ENCODE results near the gene PHACTR1. TPM values are rescaled to one million over a fixed set of nuclear protein-coding genes. Genes with fewer than 3 reads are reported as not detected.

PHACTR1 gene
- total RNA-seq, 1 donor: 0.43 TPM

DNA sequence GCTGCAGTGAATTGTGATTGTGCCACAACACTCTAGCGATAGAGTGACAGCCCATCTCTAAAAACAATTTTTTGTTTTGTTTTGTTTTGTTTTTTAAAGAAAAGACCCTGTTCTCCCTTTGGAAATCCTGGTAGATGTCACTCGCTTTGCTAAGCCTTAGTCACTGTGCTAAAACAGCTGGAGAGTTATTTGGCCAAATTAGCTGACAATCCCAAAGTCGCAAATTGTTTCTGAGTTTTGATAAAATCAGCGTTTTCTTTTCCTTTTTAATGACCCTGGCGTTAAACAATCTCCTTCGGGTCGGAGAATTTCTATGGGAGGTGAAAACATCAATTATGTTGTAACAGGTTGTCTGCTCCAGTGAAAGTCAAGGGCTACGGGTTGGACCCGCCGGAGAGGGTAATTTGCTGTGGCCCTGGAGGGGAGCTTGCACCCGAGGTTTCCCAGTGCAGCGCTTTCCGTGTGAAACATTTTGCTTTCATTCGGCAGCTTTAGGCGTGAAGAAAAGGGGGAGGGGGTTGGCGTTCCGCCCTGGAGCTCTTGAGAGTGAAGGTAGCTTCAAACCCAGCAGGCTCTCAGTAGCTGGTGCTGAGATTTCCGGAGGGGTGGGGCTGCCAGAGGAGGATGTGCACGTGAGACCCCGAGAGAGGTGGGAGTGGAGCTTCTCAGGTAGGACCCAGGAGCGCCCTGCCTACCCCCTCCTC, 296.6 kb downstream of the PHACTR1 start:
- TF ChIP-seq, protein P1, sequence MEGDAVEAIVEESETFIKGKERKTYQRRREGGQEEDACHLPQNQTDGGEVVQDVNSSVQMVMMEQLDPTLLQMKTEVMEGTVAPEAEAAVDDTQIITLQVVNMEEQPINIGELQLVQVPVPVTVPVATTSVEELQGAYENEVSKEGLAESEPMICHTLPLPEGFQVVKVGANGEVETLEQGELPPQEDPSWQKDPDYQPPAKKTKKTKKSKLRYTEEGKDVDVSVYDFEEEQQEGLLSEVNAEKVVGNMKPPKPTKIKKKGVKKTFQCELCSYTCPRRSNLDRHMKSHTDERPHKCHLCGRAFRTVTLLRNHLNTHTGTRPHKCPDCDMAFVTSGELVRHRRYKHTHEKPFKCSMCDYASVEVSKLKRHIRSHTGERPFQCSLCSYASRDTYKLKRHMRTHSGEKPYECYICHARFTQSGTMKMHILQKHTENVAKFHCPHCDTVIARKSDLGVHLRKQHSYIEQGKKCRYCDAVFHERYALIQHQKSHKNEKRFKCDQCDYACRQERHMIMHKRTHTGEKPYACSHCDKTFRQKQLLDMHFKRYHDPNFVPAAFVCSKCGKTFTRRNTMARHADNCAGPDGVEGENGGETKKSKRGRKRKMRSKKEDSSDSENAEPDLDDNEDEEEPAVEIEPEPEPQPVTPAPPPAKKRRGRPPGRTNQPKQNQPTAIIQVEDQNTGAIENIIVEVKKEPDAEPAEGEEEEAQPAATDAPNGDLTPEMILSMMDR (IDR thresholded peaks at IDR 0.05; ENCODE audit: insufficient read depth, low read depth, low read length): no peak
- no peak for DNase-seq (ENCODE audit: low read depth)
- H3K4me3 ChIP-seq (ENCODE audit: low read depth, low read length): no peak overlapping the region

DNA sequence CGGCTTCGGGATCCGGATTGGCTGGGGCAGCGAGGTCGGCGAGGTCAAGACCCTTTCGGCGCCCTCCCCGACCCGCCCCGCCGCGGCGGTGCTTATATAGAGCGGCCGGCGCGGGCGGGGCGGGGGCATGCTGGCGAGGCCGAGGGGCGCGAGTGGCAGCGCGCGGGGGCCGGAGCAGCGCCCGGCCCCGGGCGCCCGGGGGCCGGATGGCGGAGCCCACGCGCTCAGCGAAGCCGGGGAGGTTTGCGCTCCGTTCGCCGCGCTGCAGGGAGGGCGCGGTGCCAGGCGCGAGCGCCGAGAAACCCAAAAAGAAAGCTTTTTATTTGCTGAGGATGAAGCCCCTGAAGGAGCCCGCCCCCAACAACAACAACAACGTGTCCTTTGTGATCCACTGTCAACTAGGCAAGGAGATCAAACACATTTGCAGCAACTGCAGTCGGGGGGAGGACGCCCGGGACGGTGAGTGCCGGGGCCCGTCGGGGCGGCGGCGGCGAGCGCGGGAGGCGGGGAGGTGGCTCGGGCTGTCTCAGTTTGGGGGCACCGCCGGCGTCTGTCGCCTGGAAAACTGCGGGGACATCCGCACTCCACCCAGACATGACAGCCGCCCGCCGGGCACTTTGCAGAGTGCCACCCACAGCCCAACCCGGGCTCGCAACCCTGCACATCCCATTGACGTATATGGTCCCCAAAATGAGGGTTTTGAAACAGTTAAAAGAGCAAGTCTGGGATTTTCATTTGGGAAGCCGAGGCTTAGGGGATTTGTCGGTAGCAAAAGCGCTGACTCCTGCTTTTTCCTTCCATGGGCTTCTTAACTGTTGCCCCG, 297.3 kb downstream of the PHACTR1 start:
- TF ChIP-seq, protein P1 (IDR thresholded peaks at IDR 0.05; ENCODE audit: insufficient read depth, low read depth, low read length): no peak
- DNase-seq (ENCODE audit: low read depth): no peak
- H3K4me3 ChIP-seq (ENCODE audit: low read depth, low read length): no peak overlapping the region

DNA sequence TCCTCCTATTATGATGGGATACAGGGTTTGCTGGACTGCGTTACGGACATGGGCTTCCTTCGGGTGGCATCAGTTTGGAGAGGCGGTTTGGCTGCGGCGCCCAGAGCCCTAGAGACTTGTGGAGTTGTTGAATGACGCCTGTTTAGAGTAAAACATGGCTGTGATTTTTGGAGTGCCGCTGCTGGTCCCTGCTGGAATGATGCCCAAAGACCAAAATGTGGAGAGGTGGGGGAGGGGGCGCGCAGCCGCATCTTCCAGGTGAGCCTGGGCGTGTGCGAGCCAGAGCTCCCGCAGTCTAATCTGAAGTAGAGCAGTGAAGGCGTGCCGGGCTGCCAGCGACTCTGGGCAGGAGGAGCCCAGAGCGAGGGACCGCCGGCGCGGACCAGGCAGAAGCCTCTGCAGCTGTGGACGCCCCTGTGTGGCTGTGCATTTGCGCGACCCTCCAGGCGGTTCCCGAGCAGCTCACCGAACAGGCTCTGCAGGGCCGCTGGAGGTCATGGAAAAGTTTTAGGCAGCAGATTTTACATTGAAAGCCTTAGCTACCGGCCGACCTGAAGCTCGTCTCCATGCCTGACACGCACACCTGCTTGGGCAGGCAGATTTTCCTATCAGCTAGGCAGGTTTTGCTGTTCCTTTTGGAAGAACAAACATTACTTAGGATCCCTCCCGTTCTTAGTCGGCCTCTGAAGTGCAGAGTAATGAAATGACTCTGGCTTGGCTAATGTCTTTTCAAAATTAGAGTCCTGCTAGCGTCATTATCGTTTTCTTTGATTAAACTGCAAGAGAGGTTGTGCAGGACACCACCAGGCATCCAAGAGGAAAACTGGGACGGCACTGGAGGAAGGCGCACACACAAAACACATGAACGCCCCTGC, 298.2 kb downstream of the PHACTR1 start:
- TF ChIP-seq, protein P1 (IDR thresholded peaks at IDR 0.05; ENCODE audit: insufficient read depth, low read depth, low read length): no peak
- no peak overlapping the region for H3K4me3 ChIP-seq (ENCODE audit: low read depth, low read length)
- DNase-seq (ENCODE audit: low read depth): no peak

DNA sequence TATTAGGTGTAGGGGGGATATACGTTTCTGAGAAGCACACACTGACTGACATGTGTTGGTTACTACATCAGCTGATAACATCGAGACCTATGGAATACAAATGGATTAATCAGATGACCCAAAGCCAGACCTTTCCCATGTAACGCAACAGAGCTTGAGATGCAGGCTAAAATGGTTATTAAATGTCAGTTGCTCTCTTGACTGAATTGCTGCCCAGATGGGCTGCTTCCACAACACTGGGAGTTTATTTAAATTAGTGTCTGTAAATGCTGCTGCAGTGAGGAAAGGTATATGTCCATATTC, 298.8 kb downstream of the PHACTR1 start:
- no peak for DNase-seq (ENCODE audit: low read depth)
- H3K4me3 ChIP-seq (ENCODE audit: low read depth, low read length): no peak overlapping the region
- TF ChIP-seq, protein P1 (IDR thresholded peaks at IDR 0.05; ENCODE audit: insufficient read depth, low read depth, low read length): no peak

DNA sequence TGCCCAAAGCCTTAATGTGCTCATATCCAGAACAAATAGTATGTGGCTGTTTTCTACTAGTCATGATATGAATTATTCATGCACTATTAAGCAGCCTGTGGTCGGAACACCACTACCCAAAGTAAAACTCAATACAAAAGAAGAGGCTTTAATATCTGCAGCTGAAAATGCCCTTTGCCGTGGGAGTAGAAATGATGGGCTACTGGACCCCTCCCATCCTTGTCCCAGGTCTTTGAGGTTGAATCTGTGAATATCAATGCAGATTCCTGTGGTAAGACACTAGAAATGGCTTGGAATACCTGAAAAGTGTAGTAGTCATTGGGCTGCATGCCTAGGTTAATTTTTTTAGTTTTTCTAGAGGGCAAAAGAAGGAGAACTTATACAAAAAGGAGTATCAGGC, 308.0 kb downstream of the PHACTR1 start:
- no peak for DNase-seq (ENCODE audit: low read depth)
- TF ChIP-seq, protein P1 (IDR thresholded peaks at IDR 0.05; ENCODE audit: insufficient read depth, low read depth, low read length): no peak
- no peak overlapping the region for H3K4me3 ChIP-seq (ENCODE audit: low read depth, low read length)

DNA sequence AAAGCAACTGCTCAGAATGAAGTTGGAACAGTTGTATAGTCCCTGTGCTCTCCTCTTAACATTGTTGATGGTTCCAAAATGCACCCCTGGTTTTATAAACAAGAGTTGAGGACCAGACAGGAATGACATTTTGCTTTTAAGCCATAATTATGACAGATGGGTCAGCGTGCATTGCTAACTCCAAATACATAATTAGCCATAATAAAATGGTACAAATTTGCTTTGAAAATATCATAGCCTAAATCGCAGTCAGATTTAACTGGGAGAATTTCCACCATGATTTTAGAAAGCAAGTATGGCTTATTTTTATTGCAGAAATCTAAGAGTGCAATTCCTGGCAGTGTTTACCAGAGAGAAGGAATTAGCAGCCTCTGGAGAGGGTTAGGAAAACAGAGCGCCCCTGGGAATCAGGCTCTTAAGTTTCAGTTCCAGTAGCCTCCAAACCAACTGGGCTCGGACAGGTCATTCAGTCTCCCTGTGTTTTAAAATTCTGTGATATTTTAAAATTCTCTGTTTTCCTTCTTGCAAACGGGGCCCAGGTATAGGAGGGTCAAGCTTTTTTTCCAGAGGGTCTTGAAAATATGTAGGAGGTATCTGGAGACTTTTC, 309.4 kb downstream of the PHACTR1 start:
- no peak for DNase-seq (ENCODE audit: low read depth)
- H3K4me3 ChIP-seq (ENCODE audit: low read depth, low read length): no peak overlapping the region
- TF ChIP-seq, protein P1 (IDR thresholded peaks at IDR 0.05; ENCODE audit: insufficient read depth, low read depth, low read length): no peak
